Measurements from ENCODE around the gene DLGAP1.

The DLGAP1 gene

GRCh38 chr18:3873698-3874097 lies 581.4 kb downstream of the DLGAP1 start:
- H3K4ac ChIP-seq (ENCODE audit: low read length) = no peak overlapping the region
- H3K27ac ChIP-seq (replicated peaks; ENCODE audit: low read length) = no peak overlapping the region
- H3K79me1 ChIP-seq (ENCODE audit: low read depth, low read length) = no peaks in the 10 kb centered on the region
- H3K9me3 ChIP-seq (replicated peaks in 1 of 2; ENCODE audit: control insufficient read depth in 2 of 2, insufficient read depth in 1 of 2, low read depth in 1 of 2, low read length in 2 of 2) = no peaks in the 10 kb centered on the region
- H2BK120ac ChIP-seq (ENCODE audit: low read depth, low read length) = no peak overlapping the region
- H2BK15ac ChIP-seq (ENCODE audit: low read length) = no peak overlapping the region
- no peak overlapping the region for H2BK12ac ChIP-seq (ENCODE audit: low read length)
- H3K14ac ChIP-seq (ENCODE audit: low read length) = no peak overlapping the region
- H3K23ac ChIP-seq (ENCODE audit: low read depth, low read length, poor library complexity) = no peak overlapping the region
- H3K9ac ChIP-seq (ENCODE audit: low read depth, low read length, poor library complexity) = no peak overlapping the region
- no peak overlapping the region for H2BK5ac ChIP-seq (ENCODE audit: low read length)
- no peak overlapping the region for H2AK5ac ChIP-seq (ENCODE audit: low read depth, low read length)
- H2AFZ ChIP-seq (ENCODE audit: low read length) = peak overlapping the region; percentile 27
- WGBS, 2 donors (ENCODE audit: extremely low coverage in 2 of 2, insufficient read length in 2 of 2, insufficient replicate concordance in 1 of 2) = no CpG with 5 or more reads among the region's 1 CpG
- H4K8ac ChIP-seq (ENCODE audit: low read depth, low read length) = no peak overlapping the region
- no peak overlapping the region for H3K18ac ChIP-seq (ENCODE audit: low read length)
- H4K91ac ChIP-seq (ENCODE audit: low read depth, low read length, poor library complexity) = no peak overlapping the region
- DNase-seq (ENCODE audit: low spot score) = no peak
- peaks cover 2 to 3% of the 10 kb centered on the region in 2 donors for H3K4me1 ChIP-seq (ENCODE audit: control insufficient read depth in 2 of 2, insufficient read depth in 1 of 2, low read depth in 1 of 2, low read length in 2 of 2)
- H3K4me3 ChIP-seq (ENCODE audit: low read length in 2 of 2) = no peak overlapping the region
- no peak overlapping the region for H3K4me2 ChIP-seq (ENCODE audit: insufficient read depth, low read length, poor library complexity, severe bottlenecking)
- H3K36me3 ChIP-seq (replicated peaks in 1 of 2; ENCODE audit: control insufficient read depth in 2 of 2, insufficient read depth in 2 of 2, low read length in 2 of 2) = no peaks in the 10 kb centered on the region
- no peaks in the 10 kb centered on the region for H3K27me3 ChIP-seq (ENCODE audit: control insufficient read depth in 3 of 3, insufficient read depth in 3 of 3, low read depth in 1 of 3, low read length in 3 of 3)

DNA sequence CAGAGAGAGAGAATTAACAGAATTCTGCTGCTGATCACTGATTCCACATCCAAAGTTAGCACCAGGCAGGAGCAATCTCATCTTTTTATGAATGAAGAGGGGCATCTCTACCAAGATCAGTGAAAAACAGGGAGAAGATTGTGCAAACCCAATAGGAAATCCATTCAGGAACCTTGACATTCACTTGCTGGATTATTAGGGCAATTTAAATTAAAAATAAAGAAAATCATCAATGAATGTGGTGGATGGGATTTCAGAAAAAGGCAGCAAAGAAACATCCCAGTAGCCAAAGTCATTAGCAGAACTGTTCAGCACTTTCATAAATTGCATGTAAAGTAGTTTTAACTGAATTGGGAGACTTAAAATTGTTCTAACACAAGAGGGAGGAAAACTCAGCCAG lies 581.9 kb downstream of the DLGAP1 start:
- Histone ChIP-seq H2AFZ (ENCODE audit: low read length) (no peak overlapping the region), H2BK120ac (ENCODE audit: low read depth, low read length) (no peak overlapping the region), H2BK12ac (ENCODE audit: low read length) (no peak overlapping the region), H3K27me3 (ENCODE audit: control insufficient read depth in 3 of 3, insufficient read depth in 3 of 3, low read depth in 1 of 3, low read length in 3 of 3) (no peaks in the 10 kb centered on the region), H3K4me1 (ENCODE audit: control insufficient read depth in 2 of 2, insufficient read depth in 1 of 2, low read depth in 1 of 2, low read length in 2 of 2) (peaks cover 1 to 2% of the 10 kb centered on the region in 2 donors), H3K79me1 (ENCODE audit: low read depth, low read length) (no peaks in the 10 kb centered on the region), H3K18ac (ENCODE audit: low read length) (no peak overlapping the region), H3K4me2 (ENCODE audit: insufficient read depth, low read length, poor library complexity, severe bottlenecking) (no peak overlapping the region), H2AK5ac (ENCODE audit: low read depth, low read length) (no peak overlapping the region), H3K36me3 (replicated peaks in 1 of 2; ENCODE audit: control insufficient read depth in 2 of 2, insufficient read depth in 2 of 2, low read length in 2 of 2) (no peaks in the 10 kb centered on the region), H3K14ac (ENCODE audit: low read length) (no peak overlapping the region), H2BK15ac (ENCODE audit: low read length) (no peak overlapping the region), H4K8ac (ENCODE audit: low read depth, low read length) (no peak overlapping the region), H3K23ac (ENCODE audit: low read depth, low read length, poor library complexity) (no peak overlapping the region), H3K4me3 (ENCODE audit: low read length in 2 of 2) (no peak overlapping the region), H3K27ac (replicated peaks; ENCODE audit: low read length) (no peak overlapping the region), H3K9ac (ENCODE audit: low read depth, low read length, poor library complexity) (no peak overlapping the region), H3K9me3 (replicated peaks in 1 of 2; ENCODE audit: control insufficient read depth in 2 of 2, insufficient read depth in 1 of 2, low read depth in 1 of 2, low read length in 2 of 2) (no peaks in the 10 kb centered on the region), H2BK5ac (ENCODE audit: low read length) (no peak overlapping the region), H3K4ac (ENCODE audit: low read length) (no peak overlapping the region), H4K91ac (ENCODE audit: low read depth, low read length, poor library complexity) (no peak overlapping the region)
- no peak for DNase-seq (ENCODE audit: low spot score)

DNA sequence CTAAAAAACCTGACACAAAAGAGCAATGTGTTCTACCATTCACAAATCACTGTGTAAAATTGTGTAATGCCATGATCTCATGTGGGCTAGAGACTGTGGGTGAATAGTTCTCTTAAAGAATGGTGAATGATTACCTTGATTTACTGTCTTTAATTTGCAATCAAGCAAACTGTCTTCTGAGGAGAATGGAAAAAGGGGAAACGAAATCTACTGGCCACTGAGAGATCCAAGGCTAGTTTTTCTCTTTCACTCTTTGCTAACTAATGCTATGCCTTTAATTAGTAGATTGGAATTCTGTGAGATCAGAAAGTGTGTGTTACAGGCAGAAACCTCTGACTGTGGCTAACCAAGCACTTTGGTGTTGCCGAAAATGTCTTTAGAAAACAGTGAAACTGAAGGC lies 582.5 kb downstream of the DLGAP1 start:
- H3K36me3 ChIP-seq (replicated peaks in 1 of 2; ENCODE audit: control insufficient read depth in 2 of 2, insufficient read depth in 2 of 2, low read length in 2 of 2) = no peaks in the 10 kb centered on the region
- H3K27ac ChIP-seq (replicated peaks; ENCODE audit: low read length) = no peak overlapping the region
- no peak overlapping the region for H3K23ac ChIP-seq (ENCODE audit: low read depth, low read length, poor library complexity)
- H3K27me3 ChIP-seq (ENCODE audit: control insufficient read depth in 3 of 3, insufficient read depth in 3 of 3, low read depth in 1 of 3, low read length in 3 of 3) = no peaks in the 10 kb centered on the region
- no peak overlapping the region for H2BK15ac ChIP-seq (ENCODE audit: low read length)
- H4K8ac ChIP-seq (ENCODE audit: low read depth, low read length) = no peak overlapping the region
- no peak overlapping the region for H3K18ac ChIP-seq (ENCODE audit: low read length)
- no peak overlapping the region for H3K4me2 ChIP-seq (ENCODE audit: insufficient read depth, low read length, poor library complexity, severe bottlenecking)
- H3K79me1 ChIP-seq (ENCODE audit: low read depth, low read length) = no peaks in the 10 kb centered on the region
- H2BK5ac ChIP-seq (ENCODE audit: low read length) = no peak overlapping the region
- H3K4ac ChIP-seq (ENCODE audit: low read length) = no peak overlapping the region
- no peak overlapping the region for H2BK12ac ChIP-seq (ENCODE audit: low read length)
- H2AFZ ChIP-seq (ENCODE audit: low read length) = no peak overlapping the region
- H2BK120ac ChIP-seq (ENCODE audit: low read depth, low read length) = no peak overlapping the region
- DNase-seq (ENCODE audit: low spot score) = no peak
- WGBS, 2 donors (ENCODE audit: extremely low coverage in 2 of 2, insufficient read length in 2 of 2, insufficient replicate concordance in 1 of 2) = no CpG with 5 or more reads among the region's 2 CpGs
- no peak overlapping the region for H3K14ac ChIP-seq (ENCODE audit: low read length)
- peaks cover 1 to 2% of the 10 kb centered on the region in 2 donors for H3K4me1 ChIP-seq (ENCODE audit: control insufficient read depth in 2 of 2, insufficient read depth in 1 of 2, low read depth in 1 of 2, low read length in 2 of 2)
- H3K9me3 ChIP-seq (replicated peaks in 1 of 2; ENCODE audit: control insufficient read depth in 2 of 2, insufficient read depth in 1 of 2, low read depth in 1 of 2, low read length in 2 of 2) = no peaks in the 10 kb centered on the region
- H3K4me3 ChIP-seq (ENCODE audit: low read length in 2 of 2) = no peak overlapping the region
- no peak overlapping the region for H4K91ac ChIP-seq (ENCODE audit: low read depth, low read length, poor library complexity)
- no peak overlapping the region for H2AK5ac ChIP-seq (ENCODE audit: low read depth, low read length)
- no peak overlapping the region for H3K9ac ChIP-seq (ENCODE audit: low read depth, low read length, poor library complexity)

- Histone ChIP-seq H3K4ac (ENCODE audit: low read length) (no peak overlapping the region), H3K27me3 (ENCODE audit: control insufficient read depth in 3 of 3, insufficient read depth in 3 of 3, low read depth in 1 of 3, low read length in 3 of 3) (no peaks in the 10 kb centered on the region), H4K8ac (ENCODE audit: low read depth, low read length) (no peak overlapping the region), H3K18ac (ENCODE audit: low read length) (no peak overlapping the region), H2BK5ac (ENCODE audit: low read length) (no peak overlapping the region), H3K23ac (ENCODE audit: low read depth, low read length, poor library complexity) (no peak overlapping the region), H3K36me3 (replicated peaks in 1 of 2; ENCODE audit: control insufficient read depth in 2 of 2, insufficient read depth in 2 of 2, low read length in 2 of 2) (no peaks in the 10 kb centered on the region), H3K9ac (ENCODE audit: low read depth, low read length, poor library complexity) (no peak overlapping the region), H3K9me3 (replicated peaks in 1 of 2; ENCODE audit: control insufficient read depth in 2 of 2, insufficient read depth in 1 of 2, low read depth in 1 of 2, low read length in 2 of 2) (no peaks in the 10 kb centered on the region), H3K14ac (ENCODE audit: low read length) (no peak overlapping the region), H4K91ac (ENCODE audit: low read depth, low read length, poor library complexity) (no peak overlapping the region), H3K4me2 (ENCODE audit: insufficient read depth, low read length, poor library complexity, severe bottlenecking) (no peak overlapping the region), H2AK5ac (ENCODE audit: low read depth, low read length) (no peak overlapping the region), H3K4me3 (ENCODE audit: low read length in 2 of 2) (no peak overlapping the region), H2AFZ (ENCODE audit: low read length) (no peak overlapping the region), H3K79me1 (ENCODE audit: low read depth, low read length) (no peaks in the 10 kb centered on the region), H2BK15ac (ENCODE audit: low read length) (no peak overlapping the region), H3K27ac (replicated peaks; ENCODE audit: low read length) (no peak overlapping the region), H2BK12ac (ENCODE audit: low read length) (no peak overlapping the region), H2BK120ac (ENCODE audit: low read depth, low read length) (no peak overlapping the region), H3K4me1 (ENCODE audit: control insufficient read depth in 2 of 2, insufficient read depth in 1 of 2, low read depth in 1 of 2, low read length in 2 of 2) (peaks cover 2 to 4% of the 10 kb centered on the region in 2 donors)
- WGBS, 2 donors (ENCODE audit: extremely low coverage in 2 of 2, insufficient read length in 2 of 2, insufficient replicate concordance in 1 of 2) = no CpG with 5 or more reads among the region's 2 CpGs
- DNase-seq (ENCODE audit: low spot score) = no peak
Observed at GRCh38 chr18:3871687-3872086, 583.4 kb downstream of the DLGAP1 start.

Data from neuronal stem cell (in vitro differentiated cells).